Measurements from ENCODE around the gene SFT2D2.

The SFT2D2 gene

GRCh38 chr1:168263130-168263529 lies 37.3 kb downstream of the SFT2D2 start:
- DNase-seq (ENCODE audit: low read depth): no peak

GRCh38 chr1:168264296-168264695 lies 38.5 kb downstream of the SFT2D2 start:
- no peak overlapping the region for H3K4me3 ChIP-seq (ENCODE audit: low read depth, low read length)
- TF ChIP-seq MAX (IDR thresholded peaks at IDR 0.05; ENCODE audit: low read depth, low read length) (no peak), MYC (IDR thresholded peaks at IDR 0.05; ENCODE audit: low read depth, low read length) (no peak), POLR2A (IDR thresholded peaks at IDR 0.05; ENCODE audit: extremely low read depth, insufficient read length) (no peak), CTCF (IDR thresholded peaks at IDR 0.05; ENCODE audit: low read depth, low read length) (no peak)
- DNase-seq (ENCODE audit: low read depth): peak; percentile 5

More at GRCh38 chr1:168263130-168263529, 37.3 kb downstream of the SFT2D2 start:
- no peak overlapping the region for H3K4me3 ChIP-seq (ENCODE audit: low read depth, low read length)
- no peak for TF ChIP-seq CTCF (IDR thresholded peaks at IDR 0.05; ENCODE audit: low read depth, low read length)
- no peak for TF ChIP-seq MYC (IDR thresholded peaks at IDR 0.05; ENCODE audit: low read depth, low read length)
- TF ChIP-seq MAX (IDR thresholded peaks at IDR 0.05; ENCODE audit: low read depth, low read length): no peak
- TF ChIP-seq POLR2A (IDR thresholded peaks at IDR 0.05; ENCODE audit: extremely low read depth, insufficient read length): no peak

GRCh38 chr1:168265596-168265995 lies 39.8 kb downstream of the SFT2D2 start:
- DNase-seq (ENCODE audit: low read depth): no peak
- no peak overlapping the region for H3K4me3 ChIP-seq (ENCODE audit: low read depth, low read length)
- TF ChIP-seq MAX (IDR thresholded peaks at IDR 0.05; ENCODE audit: low read depth, low read length) (no peak), POLR2A (IDR thresholded peaks at IDR 0.05; ENCODE audit: extremely low read depth, insufficient read length) (no peak), MYC (IDR thresholded peaks at IDR 0.05; ENCODE audit: low read depth, low read length) (no peak), CTCF (IDR thresholded peaks at IDR 0.05; ENCODE audit: low read depth, low read length) (no peak)

- TF ChIP-seq MYC (IDR thresholded peaks at IDR 0.05; ENCODE audit: low read depth, low read length) (no peak), POLR2A (IDR thresholded peaks at IDR 0.05; ENCODE audit: extremely low read depth, insufficient read length) (no peak), MAX (IDR thresholded peaks at IDR 0.05; ENCODE audit: low read depth, low read length) (no peak), CTCF (IDR thresholded peaks at IDR 0.05; ENCODE audit: low read depth, low read length) (no peak)
- no peak overlapping the region for H3K4me3 ChIP-seq (ENCODE audit: low read depth, low read length)
- DNase-seq (ENCODE audit: low read depth): no peak
These were observed 40.9 kb downstream of the SFT2D2 start for GRCh38 chr1:168266644-168267186.

- DNase-seq (ENCODE audit: low read depth): no peak
- no peak for TF ChIP-seq POLR2A (IDR thresholded peaks at IDR 0.05; ENCODE audit: extremely low read depth, insufficient read length)
- no peak for TF ChIP-seq CTCF (IDR thresholded peaks at IDR 0.05; ENCODE audit: low read depth, low read length)
- TF ChIP-seq MYC (IDR thresholded peaks at IDR 0.05; ENCODE audit: low read depth, low read length): no peak
- no peak for TF ChIP-seq MAX (IDR thresholded peaks at IDR 0.05; ENCODE audit: low read depth, low read length)
- H3K4me3 ChIP-seq (ENCODE audit: low read depth, low read length): no peak overlapping the region
These were observed 45.8 kb downstream of the SFT2D2 start for GRCh38 chr1:168271636-168272035.

Measured in NB4 (cell line).